HEK293 (cell line): Measurements from ENCODE around the gene TMIGD2.
A peak's percentile ranks its signal among the peaks of the same experiment; 100 is the strongest.

Experiments
- CTCF ChIA-PET: fragments of 350-600 bp; formaldehyde crosslinking; extraction: SDS; loops from one replicate; lab custom pipeline; 2021; ENCODE audit warnings: antibody characterized with exemption; lab: Yijun Ruan, JAX
- POLR2A ChIA-PET: fragments of 300-600 bp; formaldehyde crosslinking; extraction: SDS; loops from one replicate; lab custom pipeline; 2020; ENCODE audit warnings: antibody characterized with exemption, inconsistent platforms; lab: Yijun Ruan, JAX
- H3K27ac ChIP-seq: fragments of 200-500 bp; sonication (Bioruptor generic); 2 replicates; pipeline ENCODE4 v1.5.1; 2014; ENCODE audit warnings: low read depth, low read length, control low read depth, inconsistent platforms; ENCODE audit errors: extremely low read depth
- H3K36me3 ChIP-seq, 2 experiments: fragments of 200-500 bp in 1 of 2; sonication (Bioruptor generic) in 1 of 2; 1 replicate in 1 of 2; 2 replicates in 1 of 2; pipeline ENCODE4 v1.5.1; 2014 to 2017; ENCODE audit warnings: inconsistent platforms in 2 of 2, low read length in 2 of 2; ENCODE audit not compliant: control insufficient read depth in 2 of 2, insufficient read depth in 1 of 2
- H3K4me1 ChIP-seq: fragments of 200-500 bp; sonication (Bioruptor generic); 2 replicates; pipeline ENCODE4 v1.5.1; 2014; ENCODE audit warnings: mild to moderate bottlenecking, low read length, inconsistent platforms; ENCODE audit not compliant: control insufficient read depth, insufficient read depth
- H3K4me3 ChIP-seq: 2 replicates; pipeline ENCODE4 v1.5.1; 2011; ENCODE audit warnings: low read depth, mild to moderate bottlenecking, control low read depth, low read length, moderate library complexity
- H3K9me3 ChIP-seq: fragments of 200-500 bp; sonication (Bioruptor generic); 2 replicates; pipeline ENCODE4 v1.5.1; 2014; ENCODE audit warnings: low read depth, low read length, inconsistent platforms; ENCODE audit not compliant: control insufficient read depth, insufficient read depth
- ATF2 ChIP-seq: fragments of 450-650 bp; formaldehyde crosslinking; IDR thresholded peaks from 2 replicates; pipeline ENCODE4 v1.5.1; 2016; ENCODE audit warnings: missing biosample characterization, missing genetic modification characterization, low read depth
- EGR2 ChIP-seq: fragments of 450-650 bp; formaldehyde crosslinking; IDR thresholded peaks from 2 replicates; pipeline ENCODE4 v1.5.1; 2016; ENCODE audit warnings: low read depth, missing biosample characterization, missing genetic modification characterization
- IKZF3 ChIP-seq: fragments of 450-650 bp; IDR thresholded peaks from 2 replicates; pipeline ENCODE4 v1.5.0; 2018; ENCODE audit warnings: missing biosample characterization, mild to moderate bottlenecking, missing genetic modification characterization, moderate library complexity
- KLF9 ChIP-seq: fragments of 450-650 bp; formaldehyde crosslinking; IDR thresholded peaks from 2 replicates; pipeline ENCODE4 v1.5.1; 2016; ENCODE audit warnings: missing biosample characterization, missing genetic modification characterization, low read depth
- PATZ1 ChIP-seq: fragments of 450-650 bp; formaldehyde crosslinking; IDR thresholded peaks from 2 replicates; pipeline ENCODE4 v1.5.1; 2016; ENCODE audit warnings: missing biosample characterization, missing genetic modification characterization
- SP7 ChIP-seq: fragments of 450-650 bp; formaldehyde crosslinking; IDR thresholded peaks from 2 replicates; pipeline ENCODE4 v1.5.1; 2016; ENCODE audit warnings: missing biosample characterization, missing genetic modification characterization
- ZBTB48 ChIP-seq: fragments of 450-650 bp; formaldehyde crosslinking; IDR thresholded peaks from 2 replicates; pipeline ENCODE4 v1.5.1; 2016; ENCODE audit warnings: missing biosample characterization, missing genetic modification characterization
- ZFHX2 ChIP-seq: fragments of 450-650 bp; formaldehyde crosslinking; conservative IDR thresholded peaks from 2 replicates; pipeline ENCODE4 v1.5.1; 2016; ENCODE audit warnings: missing biosample characterization, missing genetic modification characterization
- ZIC2 ChIP-seq: fragments of 450-650 bp; formaldehyde crosslinking; IDR thresholded peaks from 2 replicates; pipeline ENCODE4 v1.5.1; 2016; ENCODE audit warnings: missing biosample characterization, missing genetic modification characterization
- ZNF18 ChIP-seq: fragments of 450-650 bp; formaldehyde crosslinking; IDR thresholded peaks from 2 replicates; pipeline ENCODE4 v1.5.1; 2016; ENCODE audit warnings: missing biosample characterization, missing genetic modification characterization
- ZNF37A ChIP-seq: fragments of 450-650 bp; IDR thresholded peaks from 2 replicates; pipeline ENCODE4 v1.5.1; 2018; ENCODE audit warnings: missing biosample characterization, missing genetic modification characterization
- ZNF48 ChIP-seq: fragments of 450-650 bp; formaldehyde crosslinking; IDR thresholded peaks from 2 replicates; pipeline ENCODE4 v1.5.1; 2016; ENCODE audit warnings: missing biosample characterization, missing genetic modification characterization
- ZNF610 ChIP-seq: fragments of 450-650 bp; formaldehyde crosslinking; IDR thresholded peaks from 2 replicates; pipeline ENCODE4 v1.5.1; 2016; ENCODE audit warnings: missing biosample characterization, missing genetic modification characterization, borderline replicate concordance
- ZNF677 ChIP-seq: fragments of 450-650 bp; IDR thresholded peaks from 2 replicates; pipeline ENCODE4 v1.5.0; 2018; ENCODE audit warnings: missing biosample characterization, mild to moderate bottlenecking, missing genetic modification characterization, moderate library complexity
- ZNF692 ChIP-seq: fragments of 450-650 bp; formaldehyde crosslinking; IDR thresholded peaks from 2 replicates; pipeline ENCODE4 v1.5.1; 2016; ENCODE audit warnings: missing biosample characterization, missing genetic modification characterization
- ZXDB ChIP-seq: fragments of 450-650 bp; formaldehyde crosslinking; IDR thresholded peaks from 2 replicates; pipeline ENCODE4 v1.5.1; 2016; ENCODE audit warnings: missing biosample characterization, missing genetic modification characterization
- TF ChIP-seq, protein P1 (sequence below): fragments of 450-650 bp; formaldehyde crosslinking; IDR thresholded peaks from 2 replicates; pipeline ENCODE4 v1.5.1; 2016; ENCODE audit warnings: missing biosample characterization, missing genetic modification characterization

TMIGD2 gene

GRCh38 chr19:4342615-4343369 lies 40.6 kb upstream of the TMIGD2 start (continued):
- TF ChIP-seq, protein P1, sequence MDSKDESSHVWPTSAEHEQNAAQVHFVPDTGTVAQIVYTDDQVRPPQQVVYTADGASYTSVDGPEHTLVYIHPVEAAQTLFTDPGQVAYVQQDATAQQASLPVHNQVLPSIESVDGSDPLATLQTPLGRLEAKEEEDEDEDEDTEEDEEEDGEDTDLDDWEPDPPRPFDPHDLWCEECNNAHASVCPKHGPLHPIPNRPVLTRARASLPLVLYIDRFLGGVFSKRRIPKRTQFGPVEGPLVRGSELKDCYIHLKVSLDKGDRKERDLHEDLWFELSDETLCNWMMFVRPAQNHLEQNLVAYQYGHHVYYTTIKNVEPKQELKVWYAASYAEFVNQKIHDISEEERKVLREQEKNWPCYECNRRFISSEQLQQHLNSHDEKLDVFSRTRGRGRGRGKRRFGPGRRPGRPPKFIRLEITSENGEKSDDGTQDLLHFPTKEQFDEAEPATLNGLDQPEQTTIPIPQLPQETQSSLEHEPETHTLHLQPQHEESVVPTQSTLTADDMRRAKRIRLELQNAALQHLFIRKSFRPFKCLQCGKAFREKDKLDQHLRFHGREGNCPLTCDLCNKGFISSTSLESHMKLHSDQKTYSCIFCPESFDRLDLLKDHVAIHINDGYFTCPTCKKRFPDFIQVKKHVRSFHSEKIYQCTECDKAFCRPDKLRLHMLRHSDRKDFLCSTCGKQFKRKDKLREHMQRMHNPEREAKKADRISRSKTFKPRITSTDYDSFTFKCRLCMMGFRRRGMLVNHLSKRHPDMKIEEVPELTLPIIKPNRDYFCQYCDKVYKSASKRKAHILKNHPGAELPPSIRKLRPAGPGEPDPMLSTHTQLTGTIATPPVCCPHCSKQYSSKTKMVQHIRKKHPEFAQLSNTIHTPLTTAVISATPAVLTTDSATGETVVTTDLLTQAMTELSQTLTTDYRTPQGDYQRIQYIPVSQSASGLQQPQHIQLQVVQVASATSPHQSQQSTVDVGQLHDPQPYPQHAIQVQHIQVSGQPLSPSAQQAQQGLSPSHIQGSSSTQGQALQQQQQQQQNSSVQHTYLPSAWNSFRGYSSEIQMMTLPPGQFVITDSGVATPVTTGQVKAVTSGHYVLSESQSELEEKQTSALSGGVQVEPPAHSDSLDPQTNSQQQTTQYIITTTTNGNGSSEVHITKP (tag by site-specific recombination) = peak; percentile 86
- TF ChIP-seq ZNF37A (tag by site-specific recombination) = no peak

GRCh38 chr19:4342314-4342614 lies 40.1 kb upstream of the TMIGD2 start:
- Histone ChIP-seq H3K27ac (peak overlapping the region; percentile 60), H3K4me1 (peaks cover 3% of the 10 kb centered on the region; the same call in 1 of the 2 replicates), H3K36me3 (peaks cover 5 to 15% of the 10 kb centered on the region in 2 experiments; a peak in 2 of 3 replicates), H3K4me3 (peak overlapping the region; percentile 37), H3K9me3 (no peaks in the 10 kb centered on the region)
- TF ChIP-seq IKZF3 (tag by site-specific recombination) = peak; percentile 52; the same call in 1 of the 2 replicates
- TF ChIP-seq ZNF610 (tag by site-specific recombination) = no peak
- 0 out of 2 replicates have a peak, but pooled peaks have one; percentile 21 for TF ChIP-seq EGR2 (tag by site-specific recombination)
- peak; percentile 11; the same call in 1 of the 2 replicates for TF ChIP-seq ZXDB (tag by site-specific recombination)
- TF ChIP-seq, protein P1 (tag by site-specific recombination) = peak; percentile 39; the same call in 1 of the 2 replicates
- peak; percentile 13; the same call in 1 of the 2 replicates for TF ChIP-seq PATZ1 (tag by site-specific recombination)
- TF ChIP-seq ZFHX2 = peak; percentile 52
- TF ChIP-seq ZIC2 (tag by site-specific recombination) = peak; percentile 29; the same call in 1 of the 2 replicates
- TF ChIP-seq SP7 (tag by site-specific recombination) = peak; percentile 20; the same call in 1 of the 2 replicates
- no peak for TF ChIP-seq ZNF677 (tag by site-specific recombination)
- peak; percentile 24; the same call in 1 of the 2 replicates for TF ChIP-seq KLF9 (tag by site-specific recombination)
- TF ChIP-seq ZNF18 (tag by site-specific recombination) = peak; percentile 76; the same call in 1 of the 2 replicates
- TF ChIP-seq ZNF692 (tag by site-specific recombination) = no peak
- TF ChIP-seq ZBTB48 (tag by site-specific recombination) = peak; percentile 71
- no peak for TF ChIP-seq ATF2
- TF ChIP-seq ZNF48 (tag by site-specific recombination) = no peak
- ChIA-PET CTCF (interaction anchor here (0.9 to 3.9 kb wide), 4 partner anchors 10 to 75 kb away, joined by 6 to 44 read pairs (median 23); no protein-coding TSS in a partner anchor), POLR2A (interaction anchor here (0.5 to 3.2 kb wide), 30 partner anchors 10 to 1866 kb away, joined by 3 to 29 read pairs (median 6); partner anchors contain the start of genes CHAF1A, FSD1, GADD45B and HDGFL2)
